Measurements from ENCODE around the gene CACHD1.

The CACHD1 gene

DNA sequence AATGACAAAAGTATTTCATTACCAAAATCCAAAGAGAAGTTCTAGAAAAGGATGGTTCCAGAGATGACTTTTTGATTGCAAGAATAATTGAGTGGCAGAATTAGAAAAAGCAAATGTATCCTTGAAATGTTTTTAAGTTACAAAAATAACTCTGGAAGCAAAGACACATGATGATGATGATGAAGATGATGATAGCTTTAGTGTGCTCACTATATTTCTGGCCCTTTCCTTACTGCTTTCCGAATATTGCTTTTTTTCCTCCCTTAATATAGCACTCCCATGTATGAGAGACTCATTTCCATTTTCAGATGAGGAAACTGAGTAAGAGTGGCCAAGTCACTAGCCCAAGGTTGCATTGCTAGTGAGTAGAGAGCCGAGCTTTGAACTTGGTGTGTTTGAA lies 54.7 kb downstream of the CACHD1 start:
- Histone ChIP-seq H3K4me2 (ENCODE audit: low read length) (no peak overlapping the region), H3K4me1 (ENCODE audit: control insufficient read depth in 1 of 2, insufficient read depth in 2 of 2, low read length in 2 of 2) (no peaks in the 10 kb centered on the region), H4K91ac (ENCODE audit: low read depth, low read length) (no peak overlapping the region), H3K27me3 (ENCODE audit: insufficient read depth, low read length) (no peaks in the 10 kb centered on the region), H2BK12ac (ENCODE audit: low read length) (no peak overlapping the region), H3K9me3 (ENCODE audit: insufficient read depth, low read depth, low read length) (no peaks in the 10 kb centered on the region), H3K79me1 (ENCODE audit: low read length) (no peaks in the 10 kb centered on the region), H3K9ac (ENCODE audit: low read length) (no peak overlapping the region), H3K4ac (ENCODE audit: low read depth, low read length) (no peak overlapping the region), H3K79me2 (ENCODE audit: control insufficient read depth, insufficient read depth, low read length, poor library complexity) (no peaks in the 10 kb centered on the region), H3K4me3 (ENCODE audit: low read depth, low read length) (no peak overlapping the region), H2BK120ac (ENCODE audit: insufficient read depth, low read length, poor library complexity) (no peak overlapping the region), H2AFZ (ENCODE audit: insufficient read depth, low read length, poor library complexity) (no peak overlapping the region), H3K23ac (ENCODE audit: low read length) (no peak overlapping the region), H3K14ac (ENCODE audit: low read length) (no peak overlapping the region), H3K18ac (ENCODE audit: low read length) (no peak overlapping the region), H4K12ac (ENCODE audit: low read depth, low read length) (no peak overlapping the region), H3K36me3 (ENCODE audit: control insufficient read depth in 1 of 2, insufficient read depth in 2 of 2, low read length in 2 of 2) (no peaks in the 10 kb centered on the region), H3K27ac (ENCODE audit: low read depth, low read length) (no peak overlapping the region), H2BK5ac (ENCODE audit: low read depth, low read length, poor library complexity) (no peak overlapping the region), H4K8ac (ENCODE audit: low read depth, low read length) (no peak overlapping the region), H2AK5ac (ENCODE audit: low read length) (no peak overlapping the region)
- DNase-seq: no peak
- WGBS (ENCODE audit: extremely low coverage, insufficient coverage, insufficient read length): no CpG with 5 or more reads among the region's 2 CpGs

GRCh38 chr1:64525116-64525686 lies 55.3 kb downstream of the CACHD1 start:
- Histone ChIP-seq H3K79me1 (ENCODE audit: low read length) (no peaks in the 10 kb centered on the region), H3K4ac (ENCODE audit: low read depth, low read length) (no peak overlapping the region), H2AK5ac (ENCODE audit: low read length) (no peak overlapping the region), H3K9me3 (ENCODE audit: insufficient read depth, low read depth, low read length) (no peaks in the 10 kb centered on the region), H3K23ac (ENCODE audit: low read length) (no peak overlapping the region), H3K18ac (ENCODE audit: low read length) (no peak overlapping the region), H3K4me2 (ENCODE audit: low read length) (no peak overlapping the region), H4K8ac (ENCODE audit: low read depth, low read length) (no peak overlapping the region), H3K9ac (ENCODE audit: low read length) (no peak overlapping the region), H3K36me3 (ENCODE audit: control insufficient read depth in 1 of 2, insufficient read depth in 2 of 2, low read length in 2 of 2) (no peaks in the 10 kb centered on the region), H3K4me1 (ENCODE audit: control insufficient read depth in 1 of 2, insufficient read depth in 2 of 2, low read length in 2 of 2) (no peaks in the 10 kb centered on the region), H2AFZ (ENCODE audit: insufficient read depth, low read length, poor library complexity) (no peak overlapping the region), H3K79me2 (ENCODE audit: control insufficient read depth, insufficient read depth, low read length, poor library complexity) (no peaks in the 10 kb centered on the region), H2BK12ac (ENCODE audit: low read length) (no peak overlapping the region), H4K12ac (ENCODE audit: low read depth, low read length) (no peak overlapping the region), H2BK120ac (ENCODE audit: insufficient read depth, low read length, poor library complexity) (no peak overlapping the region), H3K27me3 (ENCODE audit: insufficient read depth, low read length) (no peaks in the 10 kb centered on the region), H2BK5ac (ENCODE audit: low read depth, low read length, poor library complexity) (no peak overlapping the region), H4K91ac (ENCODE audit: low read depth, low read length) (no peak overlapping the region), H3K4me3 (ENCODE audit: low read depth, low read length) (no peak overlapping the region), H3K27ac (ENCODE audit: low read depth, low read length) (no peak overlapping the region), H3K14ac (ENCODE audit: low read length) (no peak overlapping the region)
- DNase-seq: no peak
- no CpG with 5 or more reads among the region's 3 CpGs for WGBS (ENCODE audit: extremely low coverage, insufficient coverage, insufficient read length)

DNA sequence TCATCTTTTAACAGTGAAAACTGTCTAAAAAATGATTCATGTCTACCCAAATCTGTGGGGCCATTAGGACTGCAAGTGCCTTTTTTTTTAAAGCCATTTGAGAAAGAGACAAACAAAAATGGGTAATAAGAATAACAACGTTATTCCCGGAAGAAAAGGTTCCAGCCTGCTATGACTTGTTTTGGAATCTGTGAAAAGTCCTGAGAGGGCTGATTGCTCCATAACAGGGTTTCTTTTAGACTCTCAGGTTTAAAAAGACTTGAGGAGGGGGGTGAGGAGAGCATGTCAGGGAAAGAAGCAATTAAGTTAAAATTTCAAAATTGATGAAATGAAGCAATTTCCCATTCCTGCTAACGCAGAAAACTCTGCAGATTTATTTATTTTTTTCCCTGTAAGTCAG lies 56.4 kb downstream of the CACHD1 start:
- no peaks in the 10 kb centered on the region for H3K27me3 ChIP-seq (ENCODE audit: insufficient read depth, low read length)
- no CpG with 5 or more reads among the region's 3 CpGs for WGBS (ENCODE audit: extremely low coverage, insufficient coverage, insufficient read length)

GRCh38 chr1:64527165-64527564 lies 57.2 kb downstream of the CACHD1 start:
- Histone ChIP-seq H3K4me2 (ENCODE audit: low read length) (no peak overlapping the region), H2BK120ac (ENCODE audit: insufficient read depth, low read length, poor library complexity) (no peak overlapping the region), H3K4me1 (ENCODE audit: control insufficient read depth in 1 of 2, insufficient read depth in 2 of 2, low read length in 2 of 2) (no peaks in the 10 kb centered on the region), H3K4ac (ENCODE audit: low read depth, low read length) (no peak overlapping the region), H3K18ac (ENCODE audit: low read length) (no peak overlapping the region), H2BK12ac (ENCODE audit: low read length) (no peak overlapping the region), H3K79me2 (ENCODE audit: control insufficient read depth, insufficient read depth, low read length, poor library complexity) (no peaks in the 10 kb centered on the region), H3K14ac (ENCODE audit: low read length) (no peak overlapping the region), H3K36me3 (ENCODE audit: control insufficient read depth in 1 of 2, insufficient read depth in 2 of 2, low read length in 2 of 2) (no peaks in the 10 kb centered on the region), H2BK5ac (ENCODE audit: low read depth, low read length, poor library complexity) (no peak overlapping the region), H3K27me3 (ENCODE audit: insufficient read depth, low read length) (no peaks in the 10 kb centered on the region), H2AK5ac (ENCODE audit: low read length) (no peak overlapping the region), H4K91ac (ENCODE audit: low read depth, low read length) (no peak overlapping the region), H3K9me3 (ENCODE audit: insufficient read depth, low read depth, low read length) (no peaks in the 10 kb centered on the region), H2AFZ (ENCODE audit: insufficient read depth, low read length, poor library complexity) (no peak overlapping the region), H3K27ac (ENCODE audit: low read depth, low read length) (no peak overlapping the region), H3K79me1 (ENCODE audit: low read length) (no peaks in the 10 kb centered on the region), H4K12ac (ENCODE audit: low read depth, low read length) (no peak overlapping the region), H3K9ac (ENCODE audit: low read length) (no peak overlapping the region), H3K4me3 (ENCODE audit: low read depth, low read length) (no peak overlapping the region), H4K8ac (ENCODE audit: low read depth, low read length) (no peak overlapping the region), H3K23ac (ENCODE audit: low read length) (no peak overlapping the region)
- no CpG with 5 or more reads among the region's 10 CpGs for WGBS (ENCODE audit: extremely low coverage, insufficient coverage, insufficient read length)
- no peak for DNase-seq

More for the DNA sequence above, 56.4 kb downstream of the CACHD1 start:
- H2AK5ac ChIP-seq (ENCODE audit: low read length): no peak overlapping the region
- no peak overlapping the region for H3K4me2 ChIP-seq (ENCODE audit: low read length)
- no peak overlapping the region for H2BK12ac ChIP-seq (ENCODE audit: low read length)
- H3K18ac ChIP-seq (ENCODE audit: low read length): no peak overlapping the region
- no peaks in the 10 kb centered on the region for H3K79me2 ChIP-seq (ENCODE audit: control insufficient read depth, insufficient read depth, low read length, poor library complexity)
- H4K91ac ChIP-seq (ENCODE audit: low read depth, low read length): no peak overlapping the region
- no peaks in the 10 kb centered on the region for H3K4me1 ChIP-seq (ENCODE audit: control insufficient read depth in 1 of 2, insufficient read depth in 2 of 2, low read length in 2 of 2)
- H3K9me3 ChIP-seq (ENCODE audit: insufficient read depth, low read depth, low read length): no peaks in the 10 kb centered on the region
- no peak overlapping the region for H3K14ac ChIP-seq (ENCODE audit: low read length)
- no peak overlapping the region for H2BK120ac ChIP-seq (ENCODE audit: insufficient read depth, low read length, poor library complexity)
- H2BK5ac ChIP-seq (ENCODE audit: low read depth, low read length, poor library complexity): no peak overlapping the region
- DNase-seq: no peak
- H3K23ac ChIP-seq (ENCODE audit: low read length): no peak overlapping the region
- H4K12ac ChIP-seq (ENCODE audit: low read depth, low read length): no peak overlapping the region
- no peak overlapping the region for H4K8ac ChIP-seq (ENCODE audit: low read depth, low read length)
- H3K36me3 ChIP-seq (ENCODE audit: control insufficient read depth in 1 of 2, insufficient read depth in 2 of 2, low read length in 2 of 2): no peaks in the 10 kb centered on the region
- no peaks in the 10 kb centered on the region for H3K79me1 ChIP-seq (ENCODE audit: low read length)
- no peak overlapping the region for H3K4me3 ChIP-seq (ENCODE audit: low read depth, low read length)
- H3K9ac ChIP-seq (ENCODE audit: low read length): no peak overlapping the region
- H3K27ac ChIP-seq (ENCODE audit: low read depth, low read length): no peak overlapping the region
- no peak overlapping the region for H2AFZ ChIP-seq (ENCODE audit: insufficient read depth, low read length, poor library complexity)
- no peak overlapping the region for H3K4ac ChIP-seq (ENCODE audit: low read depth, low read length)

Data from trophoblast cell (in vitro differentiated cells and primary cell).